H1 (cell line): Measurements from ENCODE around the gene MRPS27. TPM values are rescaled to one million over a fixed set of nuclear protein-coding genes. Genes with fewer than 3 reads are reported as not detected.

Experiments used
- CTCF ChIA-PET: fragments of 300-600 bp; sonication (Branson Sonifier 250); formaldehyde crosslinking; loops from one replicate; lab custom pipeline; 2021; ENCODE audit not compliant: partially characterized antibody; lab: Charles Lee
- POLR2A ChIA-PET: fragments of 300-600 bp; sonication (Branson Sonifier 250); formaldehyde crosslinking; loops from one replicate; lab custom pipeline; 2021; ENCODE audit warnings: inconsistent platforms; ENCODE audit not compliant: partially characterized antibody; lab: Charles Lee
- DNase-seq, 2 experiments: peaks; one replicate each; pipeline versions ENCODE4 v3.0.0 to v3.0.0-alpha.2; 2010 to 2022; ENCODE audit warnings: low spot score in 2 of 2, low read depth in 1 of 2, mixed read lengths in 1 of 2
- FAIRE-seq: peaks from 2 replicates; lab custom pipeline; 2011; peaks lifted over from hg19 to GRCh38; lab: Jason Lieb, UNC
- H2AFZ ChIP-seq: 2 replicates; pipeline ENCODE4 v1.8.1; 2012; ENCODE audit warnings: low read length, inconsistent platforms
- H2AK5ac ChIP-seq: 2 replicates; pipeline ENCODE4 v1.6.1; 2013; ENCODE audit warnings: low read depth, low read length
- H2BK120ac ChIP-seq: replicated peaks from 2 replicates; pipeline ENCODE3; 2013; ENCODE audit warnings: low read depth, low read length, inconsistent platforms
- H2BK12ac ChIP-seq: 2 replicates; pipeline ENCODE4 v1.6.1; 2013; ENCODE audit warnings: low read depth, low read length
- H2BK15ac ChIP-seq: 2 replicates; pipeline ENCODE4 v1.6.1; 2013; ENCODE audit warnings: low read length
- H2BK20ac ChIP-seq: 2 replicates; pipeline ENCODE4 v1.6.1; 2013; ENCODE audit warnings: low read length
- H2BK5ac ChIP-seq: 2 replicates; pipeline ENCODE4 v1.6.1; 2013; ENCODE audit warnings: low read depth, low read length
- H3K14ac ChIP-seq: 2 replicates; pipeline ENCODE4 v1.6.1; 2013; ENCODE audit warnings: inconsistent platforms; ENCODE audit not compliant: insufficient read length
- H3K18ac ChIP-seq: 2 replicates; pipeline ENCODE4 v1.6.1; 2013; ENCODE audit warnings: low read length; ENCODE audit errors: extremely low read depth
- H3K23ac ChIP-seq: 2 replicates; pipeline ENCODE4 v1.6.1; 2013; ENCODE audit warnings: inconsistent platforms; ENCODE audit not compliant: insufficient read length
- H3K23me2 ChIP-seq: 2 replicates; pipeline ENCODE4 v1.6.1; 2013; ENCODE audit warnings: low read depth, low read length
- H3K27ac ChIP-seq: 2 replicates; pipeline ENCODE4 v1.6.1; 2011; ENCODE audit warnings: low read depth, low read length, inconsistent platforms
- H3K27me3 ChIP-seq, 4 experiments: replicated peaks in 1 of 4; 1 replicate in 1 of 4; 2 replicates in 3 of 4; pipeline versions ENCODE4 v1.6.1 to v1.8.1; 2011 to 2013; ENCODE audit warnings: low read length in 3 of 4, mild to moderate bottlenecking in 3 of 4, inconsistent platforms in 2 of 4, mixed read lengths in 2 of 4, moderate library complexity in 1 of 4; ENCODE audit not compliant: control insufficient read depth in 3 of 4, insufficient read depth in 3 of 4; ENCODE audit errors: extremely low read depth in 1 of 4
- H3K36me3 ChIP-seq, 4 experiments: 2 replicates each; pipeline versions ENCODE4 v1.6.1 to v1.8.1; 2011 to 2013; ENCODE audit warnings: mild to moderate bottlenecking in 4 of 4, low read length in 3 of 4, moderate library complexity in 2 of 4, control low read depth in 1 of 4, inconsistent platforms in 1 of 4; ENCODE audit not compliant: insufficient read depth in 4 of 4, control insufficient read depth in 2 of 4
- H3K4ac ChIP-seq: replicated peaks from 2 replicates; pipeline ENCODE3; 2013; ENCODE audit warnings: low read length, low read depth, mixed read lengths, inconsistent platforms; ENCODE audit not compliant: insufficient read length
- H3K4me1 ChIP-seq, 4 experiments: replicated peaks in 1 of 4; 1 replicate in 1 of 4; 2 replicates in 3 of 4; pipeline versions ENCODE4 v1.6.1 to v1.8.1; 2011 to 2013; ENCODE audit warnings: low read length in 3 of 4, inconsistent platforms in 2 of 4, mixed read lengths in 1 of 4; ENCODE audit not compliant: insufficient read depth in 4 of 4, control insufficient read depth in 3 of 4
- H3K4me2 ChIP-seq, 2 experiments: 2 replicates each; pipeline versions ENCODE4 v1.6.1 to v1.8.1; 2011 to 2013; ENCODE audit warnings: low read depth in 2 of 2, low read length in 2 of 2, control low read depth in 1 of 2, inconsistent platforms in 1 of 2, mild to moderate bottlenecking in 1 of 2; ENCODE audit not compliant: insufficient read depth in 1 of 2
- H3K4me3 ChIP-seq, 4 experiments: fragments of 200-600, 300-600 bp in 1 of 4; sonication (generic), shearing (Covaris generic), sonication (Bioruptor Twin) in 1 of 4; 2 replicates each; pipeline versions ENCODE4 v1.5.1 to v1.8.1; 2011 to 2016; ENCODE audit warnings: low read length in 4 of 4, low read depth in 3 of 4, control low read depth in 2 of 4, inconsistent platforms in 2 of 4, mild to moderate bottlenecking in 2 of 4, mixed read lengths in 1 of 4, moderate library complexity in 1 of 4; ENCODE audit not compliant: insufficient read depth in 2 of 4; ENCODE audit errors: extremely low read depth in 1 of 4
- H3K56ac ChIP-seq: replicated peaks from 2 replicates; pipeline ENCODE3; 2013; ENCODE audit warnings: low read depth, mild to moderate bottlenecking, mixed read lengths, low read length, inconsistent platforms; ENCODE audit not compliant: insufficient read length
- H3K79me1 ChIP-seq: 2 replicates; pipeline ENCODE4 v1.6.1; 2013; ENCODE audit warnings: low read depth, low read length, control low read depth
- H3K79me2 ChIP-seq, 2 experiments: 2 replicates each; pipeline versions ENCODE4 v1.6.1 to v1.8.1; 2012 to 2013; ENCODE audit warnings: low read length in 2 of 2, mild to moderate bottlenecking in 2 of 2, inconsistent platforms in 1 of 2; ENCODE audit not compliant: insufficient read depth in 2 of 2, control insufficient read depth in 1 of 2
- H3K9ac ChIP-seq, 4 experiments: replicated peaks in 1 of 4; 1 replicate in 1 of 4; 2 replicates in 3 of 4; pipeline versions ENCODE4 v1.6.1 to v1.8.1; 2011 to 2013; ENCODE audit warnings: low read depth in 3 of 4, low read length in 3 of 4, control low read depth in 2 of 4, mild to moderate bottlenecking in 2 of 4, moderate library complexity in 2 of 4, inconsistent platforms in 1 of 4; ENCODE audit errors: extremely low read depth in 1 of 4
- H3K9me3 ChIP-seq, 2 experiments: 2 replicates each; pipeline versions ENCODE4 v1.6.1 to v1.8.1; 2012 to 2013; ENCODE audit warnings: mild to moderate bottlenecking in 2 of 2, moderate library complexity in 2 of 2, control low read depth in 1 of 2, inconsistent platforms in 1 of 2, low read depth in 1 of 2, low read length in 1 of 2, mixed read lengths in 1 of 2; ENCODE audit not compliant: insufficient read depth in 2 of 2
- H4K20me1 ChIP-seq, 2 experiments: replicated peaks in 1 of 2; 2 replicates each; pipeline versions ENCODE3 to v1.8.1; 2011 to 2013; ENCODE audit warnings: inconsistent platforms in 2 of 2, low read length in 2 of 2, mild to moderate bottlenecking in 1 of 2; ENCODE audit not compliant: insufficient read depth in 2 of 2, control insufficient read depth in 1 of 2
- H4K5ac ChIP-seq: 2 replicates; pipeline ENCODE4 v1.6.1; 2013; ENCODE audit warnings: low read length, low read depth, mixed read lengths, inconsistent platforms; ENCODE audit not compliant: insufficient read length
- H4K8ac ChIP-seq: 2 replicates; pipeline ENCODE4 v1.8.0; 2013; ENCODE audit warnings: mild to moderate bottlenecking, moderate library complexity, low read length, inconsistent platforms; ENCODE audit not compliant: insufficient read depth; ENCODE audit errors: extremely low read depth
- H4K91ac ChIP-seq: replicated peaks from 2 replicates; pipeline ENCODE3; 2013; ENCODE audit warnings: low read length, mixed read lengths, inconsistent platforms; ENCODE audit not compliant: insufficient read length
- ATF2 ChIP-seq: IDR thresholded peaks from 2 replicates; pipeline ENCODE4 v1.6.1; 2012; ENCODE audit warnings: low read length, inconsistent platforms
- EZH2 ChIP-seq: fragments of 200-600 bp; sonication (generic); IDR thresholded peaks from 2 replicates; pipeline ENCODE4 v1.7.1; 2012; ENCODE audit warnings: low read depth, mild to moderate bottlenecking, moderate library complexity, low read length, inconsistent platforms; ENCODE audit not compliant: severe bottlenecking
- GABPA ChIP-seq: IDR thresholded peaks from 2 replicates; pipeline ENCODE4 v1.6.1; 2011; ENCODE audit warnings: mild to moderate bottlenecking, low read length, moderate library complexity, borderline replicate concordance; ENCODE audit not compliant: insufficient read depth
- NANOG ChIP-seq: IDR thresholded peaks from 2 replicates; pipeline ENCODE4 v1.6.1; 2011; ENCODE audit warnings: low read length, low read depth, mild to moderate bottlenecking, inconsistent platforms; ENCODE audit not compliant: insufficient read depth, poor library complexity, severe bottlenecking
- POLR2AphosphoS5 ChIP-seq: IDR thresholded peaks from 2 replicates; pipeline ENCODE4 v1.6.1; 2011; ENCODE audit warnings: low read depth, low read length
- SIN3A ChIP-seq, 2 experiments: IDR thresholded peaks in 1 of 2; conservative IDR thresholded peaks in 1 of 2; 2 replicates each; pipeline ENCODE4 v1.6.1; 2011 to 2012; ENCODE audit warnings: low read length in 2 of 2, improper control_type of control experiment in 1 of 2, low read depth in 1 of 2, mild to moderate bottlenecking in 1 of 2
- SP1 ChIP-seq: IDR thresholded peaks from 2 replicates; pipeline ENCODE4 v1.6.1; 2011; ENCODE audit warnings: low read depth, low read length
- TBP ChIP-seq: IDR thresholded peaks from 2 replicates; pipeline ENCODE4 v1.6.1; 2011; ENCODE audit warnings: low read depth, low read length, improper control_type of control experiment
- TEAD4 ChIP-seq: IDR thresholded peaks from 2 replicates; pipeline ENCODE4 v1.6.1; 2012; ENCODE audit warnings: low read depth, low read length, inconsistent platforms, mixed read lengths
- USF2 ChIP-seq: IDR thresholded peaks from 2 replicates; pipeline ENCODE4 v1.6.1; 2011; ENCODE audit warnings: low read length, improper control_type of control experiment
- YY1 ChIP-seq: IDR thresholded peaks from 2 replicates; pipeline ENCODE4 v1.6.1; 2011; ENCODE audit warnings: low read depth, mild to moderate bottlenecking, low read length
- whole genome bisulfite sequencing, 2 experiments: shearing (Covaris generic) in 1 of 2; methylation state at CpG; one replicate each; pipeline versions ENCODE4 v1.1.6 to v1.1.7; 2013 to 2015; ENCODE audit warnings: low lambda C conversion rate in 2 of 2, mixed read lengths in 2 of 2, inconsistent platforms in 1 of 2, low coverage in 1 of 2, missing lambda C conversion rate in 1 of 2; ENCODE audit not compliant: insufficient replicate concordance in 2 of 2, insufficient coverage in 1 of 2, insufficient read length in 1 of 2; ENCODE audit errors: extremely low coverage in 1 of 2, missing lambda C conversion rate in 1 of 2; 5-methylcytosine and 5-hydroxymethylcytosine counted together
- polyA plus RNA-seq, 7 experiments: library from polyadenylated mRNA; depleted of rRNA in 3 of 7; stranded (reverse) in 5 of 7; unstranded in 2 of 7; fragments of >200 nt in 5 of 7; fragments of 200-250 nt in 2 of 7; gene quantifications; 1 replicate in 5 of 7; 2 replicates in 1 of 7; 4 replicates in 1 of 7; pipeline versions ENCODE4 v1.2.1 to v1.2.3, GENCODE V29; 2011 to 2013; ENCODE audit warnings: missing spikeins in 2 of 7, mixed read lengths in 2 of 7
- total RNA-seq: library from RNA; stranded (reverse); fragmentation: NEBNext Ultra II Directional; extraction: Animal tissue kit (Norgen Biotek cat#: 25700); gene quantifications from 2 replicates; pipeline ENCODE4 v1.2.1, GENCODE V29; 2021

The MRPS27 gene
- total and polyA plus RNA-seq, 2 of the 8 experiments (the other 6 are each of a cell fraction or from before 2014, with no cell fraction given) = 93.2 to 102 TPM

DNA sequence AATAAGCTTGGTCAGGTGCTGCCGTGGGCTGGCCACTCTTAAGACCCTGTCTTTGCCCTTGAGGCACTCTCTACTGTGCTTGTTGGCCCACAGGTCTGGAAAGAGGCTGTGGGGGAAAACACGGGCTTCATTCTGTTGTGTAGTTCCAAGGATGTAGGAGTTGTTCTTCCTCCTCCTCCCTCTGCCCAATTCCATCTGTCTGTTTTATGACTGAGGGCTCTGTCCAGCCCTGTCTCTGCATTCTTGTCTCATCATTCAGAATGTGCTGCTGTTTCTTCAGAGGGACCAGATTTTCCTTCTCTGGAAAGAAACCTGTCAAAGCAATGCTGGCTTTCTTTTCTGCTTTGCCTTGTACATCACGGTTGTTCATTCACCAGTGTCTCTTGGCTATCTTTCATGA, 128.6 kb downstream of the MRPS27 start:
- no peaks in the 10 kb centered on the region for H3K23me2 ChIP-seq
- H3K27me3 ChIP-seq = no peaks in the 10 kb centered on the region
- no peak overlapping the region for H4K91ac ChIP-seq
- no peak overlapping the region for H2AK5ac ChIP-seq
- 95% methylated on average over 3 of the region's 3 CpGs; no CpG with 5 or more reads in 1 of the 2 experiments for WGBS, 2 experiments
- no peak overlapping the region for H3K23ac ChIP-seq
- H4K20me1 ChIP-seq = no peaks in the 10 kb centered on the region
- H2AFZ ChIP-seq = no peak overlapping the region
- H3K79me1 ChIP-seq = no peaks in the 10 kb centered on the region
- POLR2A ChIA-PET = no interaction called here
- DNase-seq (no peak), FAIRE-seq (no peak)
- no peak overlapping the region for H4K5ac ChIP-seq
- no peak overlapping the region for H2BK5ac ChIP-seq
- H3K56ac ChIP-seq = no peak overlapping the region
- H2BK12ac ChIP-seq = no peak overlapping the region
- no peak overlapping the region for H3K4me2 ChIP-seq
- no peak overlapping the region for H4K8ac ChIP-seq
- no peak overlapping the region for H2BK120ac ChIP-seq
- H3K4ac ChIP-seq = no peak overlapping the region
- no peaks in the 10 kb centered on the region for H3K4me1 ChIP-seq
- peaks cover 2 to 50% (median 22%) of the 10 kb centered on the region in 4 experiments; a peak in 7 of 8 replicates for H3K36me3 ChIP-seq
- no peak overlapping the region for H3K14ac ChIP-seq
- H2BK20ac ChIP-seq = no peak overlapping the region
- H3K79me2 ChIP-seq = no peaks in the 10 kb centered on the region
- no peak overlapping the region for H3K4me3 ChIP-seq
- H2BK15ac ChIP-seq = no peak overlapping the region
- no peak overlapping the region for H3K27ac ChIP-seq
- no peak overlapping the region; a peak in 1 of 7 replicates for H3K9ac ChIP-seq
- CTCF ChIA-PET = interaction anchor here (0.9 to 1.5 kb wide), 2 partner anchors 16 to 26 kb away, joined by 3 to 4 read pairs; no protein-coding TSS in a partner anchor
- no peaks in the 10 kb centered on the region for H3K9me3 ChIP-seq
- H3K18ac ChIP-seq = no peak overlapping the region
- TF ChIP-seq TEAD4 = no peak
- no peak for TF ChIP-seq SP1
- TF ChIP-seq TBP = no peak
- no peak for TF ChIP-seq YY1
- no peak for TF ChIP-seq EZH2
- TF ChIP-seq USF2 = no peak
- no peak for TF ChIP-seq NANOG
- no peak for TF ChIP-seq ATF2
- TF ChIP-seq GABPA = no peak
- no peak for TF ChIP-seq SIN3A (conservative IDR thresholded peaks at IDR 0.05 in 1 of 2, IDR thresholded peaks at IDR 0.05 in 1 of 2; ENCODE audit: low read depth in 1 of 2, low read length in 2 of 2)
- no peak for TF ChIP-seq POLR2AphosphoS5
